Ovary (tissue), 3 donors: ENCODE results near the gene ADGRD1.

Experiments
- CTCF ChIP-seq, 3 donors: fragments of 450-650 bp in 2 of 3; fragments of 200-600 bp in 1 of 3; IDR thresholded peaks; one replicate each; pipeline versions ENCODE4 v1.5.1 to v1.8.0; 2016 to 2022; ENCODE audit warnings: antibody characterized with exemption in 3 of 3, mild to moderate bottlenecking in 1 of 3
- POLR2A ChIP-seq: fragments of 450-650 bp; IDR thresholded peaks from one replicate; pipeline ENCODE4 v1.6.1; 2017; ENCODE audit warnings: antibody characterized with exemption, mild to moderate bottlenecking, moderate library complexity
- donor health status: DM: no; HTN: no; CAD: no.

- TF ChIP-seq CTCF (IDR thresholded peaks at IDR 0.05) (no peak), POLR2A (no peak)
Measured at GRCh38 chr12:131114271-131114670, 160.6 kb downstream of the ADGRD1 start.
